H1 (cell line): ENCODE results near the gene VTI1B. TPM values are rescaled to one million over a fixed set of nuclear protein-coding genes. Genes with fewer than 3 reads are reported as not detected.

ENCODE experiments used
- CTCF ChIA-PET: fragments of 300-600 bp; sonication (Branson Sonifier 250); formaldehyde crosslinking; loops from one replicate; lab custom pipeline; 2021; ENCODE audit not compliant: partially characterized antibody; lab: Charles Lee
- POLR2A ChIA-PET: fragments of 300-600 bp; sonication (Branson Sonifier 250); formaldehyde crosslinking; loops from one replicate; lab custom pipeline; 2021; ENCODE audit warnings: inconsistent platforms; ENCODE audit not compliant: partially characterized antibody; lab: Charles Lee
- DNase-seq, 2 experiments: peaks; one replicate each; pipeline versions ENCODE4 v3.0.0 to v3.0.0-alpha.2; 2010 to 2022; ENCODE audit warnings: low spot score in 2 of 2, low read depth in 1 of 2, mixed read lengths in 1 of 2
- FAIRE-seq: peaks from 2 replicates; lab custom pipeline; 2011; peaks lifted over from hg19 to GRCh38; lab: Jason Lieb, UNC
- H2AFZ ChIP-seq: 2 replicates; pipeline ENCODE4 v1.8.1; 2012; ENCODE audit warnings: low read length, inconsistent platforms
- H2AK5ac ChIP-seq: 2 replicates; pipeline ENCODE4 v1.6.1; 2013; ENCODE audit warnings: low read depth, low read length
- H2BK120ac ChIP-seq: replicated peaks from 2 replicates; pipeline ENCODE3; 2013; ENCODE audit warnings: low read depth, low read length, inconsistent platforms
- H2BK12ac ChIP-seq: 2 replicates; pipeline ENCODE4 v1.6.1; 2013; ENCODE audit warnings: low read depth, low read length
- H2BK15ac ChIP-seq: 2 replicates; pipeline ENCODE4 v1.6.1; 2013; ENCODE audit warnings: low read length
- H2BK20ac ChIP-seq: 2 replicates; pipeline ENCODE4 v1.6.1; 2013; ENCODE audit warnings: low read length
- H2BK5ac ChIP-seq: 2 replicates; pipeline ENCODE4 v1.6.1; 2013; ENCODE audit warnings: low read depth, low read length
- H3K14ac ChIP-seq: 2 replicates; pipeline ENCODE4 v1.6.1; 2013; ENCODE audit warnings: inconsistent platforms; ENCODE audit not compliant: insufficient read length
- H3K18ac ChIP-seq: 2 replicates; pipeline ENCODE4 v1.6.1; 2013; ENCODE audit warnings: low read length; ENCODE audit errors: extremely low read depth
- H3K23ac ChIP-seq: 2 replicates; pipeline ENCODE4 v1.6.1; 2013; ENCODE audit warnings: inconsistent platforms; ENCODE audit not compliant: insufficient read length
- H3K23me2 ChIP-seq: 2 replicates; pipeline ENCODE4 v1.6.1; 2013; ENCODE audit warnings: low read depth, low read length
- H3K27ac ChIP-seq: 2 replicates; pipeline ENCODE4 v1.6.1; 2011; ENCODE audit warnings: low read depth, low read length, inconsistent platforms
- H3K27me3 ChIP-seq, 4 experiments: replicated peaks in 1 of 4; 1 replicate in 1 of 4; 2 replicates in 3 of 4; pipeline versions ENCODE4 v1.6.1 to v1.8.1; 2011 to 2013; ENCODE audit warnings: low read length in 3 of 4, mild to moderate bottlenecking in 3 of 4, inconsistent platforms in 2 of 4, mixed read lengths in 2 of 4, moderate library complexity in 1 of 4; ENCODE audit not compliant: control insufficient read depth in 3 of 4, insufficient read depth in 3 of 4; ENCODE audit errors: extremely low read depth in 1 of 4
- H3K36me3 ChIP-seq, 4 experiments: 2 replicates each; pipeline versions ENCODE4 v1.6.1 to v1.8.1; 2011 to 2013; ENCODE audit warnings: mild to moderate bottlenecking in 4 of 4, low read length in 3 of 4, moderate library complexity in 2 of 4, control low read depth in 1 of 4, inconsistent platforms in 1 of 4; ENCODE audit not compliant: insufficient read depth in 4 of 4, control insufficient read depth in 2 of 4
- H3K4ac ChIP-seq: replicated peaks from 2 replicates; pipeline ENCODE3; 2013; ENCODE audit warnings: low read length, low read depth, mixed read lengths, inconsistent platforms; ENCODE audit not compliant: insufficient read length
- H3K4me1 ChIP-seq, 4 experiments: replicated peaks in 1 of 4; 1 replicate in 1 of 4; 2 replicates in 3 of 4; pipeline versions ENCODE4 v1.6.1 to v1.8.1; 2011 to 2013; ENCODE audit warnings: low read length in 3 of 4, inconsistent platforms in 2 of 4, mixed read lengths in 1 of 4; ENCODE audit not compliant: insufficient read depth in 4 of 4, control insufficient read depth in 3 of 4
- H3K4me2 ChIP-seq, 2 experiments: 2 replicates each; pipeline versions ENCODE4 v1.6.1 to v1.8.1; 2011 to 2013; ENCODE audit warnings: low read depth in 2 of 2, low read length in 2 of 2, control low read depth in 1 of 2, inconsistent platforms in 1 of 2, mild to moderate bottlenecking in 1 of 2; ENCODE audit not compliant: insufficient read depth in 1 of 2
- H3K4me3 ChIP-seq, 4 experiments: fragments of 200-600, 300-600 bp in 1 of 4; sonication (generic), shearing (Covaris generic), sonication (Bioruptor Twin) in 1 of 4; 2 replicates each; pipeline versions ENCODE4 v1.5.1 to v1.8.1; 2011 to 2016; ENCODE audit warnings: low read length in 4 of 4, low read depth in 3 of 4, control low read depth in 2 of 4, inconsistent platforms in 2 of 4, mild to moderate bottlenecking in 2 of 4, mixed read lengths in 1 of 4, moderate library complexity in 1 of 4; ENCODE audit not compliant: insufficient read depth in 2 of 4; ENCODE audit errors: extremely low read depth in 1 of 4
- H3K56ac ChIP-seq: replicated peaks from 2 replicates; pipeline ENCODE3; 2013; ENCODE audit warnings: low read depth, mild to moderate bottlenecking, mixed read lengths, low read length, inconsistent platforms; ENCODE audit not compliant: insufficient read length
- H3K79me1 ChIP-seq: 2 replicates; pipeline ENCODE4 v1.6.1; 2013; ENCODE audit warnings: low read depth, low read length, control low read depth
- H3K79me2 ChIP-seq, 2 experiments: 2 replicates each; pipeline versions ENCODE4 v1.6.1 to v1.8.1; 2012 to 2013; ENCODE audit warnings: low read length in 2 of 2, mild to moderate bottlenecking in 2 of 2, inconsistent platforms in 1 of 2; ENCODE audit not compliant: insufficient read depth in 2 of 2, control insufficient read depth in 1 of 2
- H3K9ac ChIP-seq, 4 experiments: replicated peaks in 1 of 4; 1 replicate in 1 of 4; 2 replicates in 3 of 4; pipeline versions ENCODE4 v1.6.1 to v1.8.1; 2011 to 2013; ENCODE audit warnings: low read depth in 3 of 4, low read length in 3 of 4, control low read depth in 2 of 4, mild to moderate bottlenecking in 2 of 4, moderate library complexity in 2 of 4, inconsistent platforms in 1 of 4; ENCODE audit errors: extremely low read depth in 1 of 4
- H3K9me3 ChIP-seq, 2 experiments: 2 replicates each; pipeline versions ENCODE4 v1.6.1 to v1.8.1; 2012 to 2013; ENCODE audit warnings: mild to moderate bottlenecking in 2 of 2, moderate library complexity in 2 of 2, control low read depth in 1 of 2, inconsistent platforms in 1 of 2, low read depth in 1 of 2, low read length in 1 of 2, mixed read lengths in 1 of 2; ENCODE audit not compliant: insufficient read depth in 2 of 2
- H4K20me1 ChIP-seq, 2 experiments: replicated peaks in 1 of 2; 2 replicates each; pipeline versions ENCODE3 to v1.8.1; 2011 to 2013; ENCODE audit warnings: inconsistent platforms in 2 of 2, low read length in 2 of 2, mild to moderate bottlenecking in 1 of 2; ENCODE audit not compliant: insufficient read depth in 2 of 2, control insufficient read depth in 1 of 2
- H4K5ac ChIP-seq: 2 replicates; pipeline ENCODE4 v1.6.1; 2013; ENCODE audit warnings: low read length, low read depth, mixed read lengths, inconsistent platforms; ENCODE audit not compliant: insufficient read length
- H4K8ac ChIP-seq: 2 replicates; pipeline ENCODE4 v1.8.0; 2013; ENCODE audit warnings: mild to moderate bottlenecking, moderate library complexity, low read length, inconsistent platforms; ENCODE audit not compliant: insufficient read depth; ENCODE audit errors: extremely low read depth
- H4K91ac ChIP-seq: replicated peaks from 2 replicates; pipeline ENCODE3; 2013; ENCODE audit warnings: low read length, mixed read lengths, inconsistent platforms; ENCODE audit not compliant: insufficient read length
- ATF3 ChIP-seq: IDR thresholded peaks from 2 replicates; pipeline ENCODE4 v1.6.1; 2011; ENCODE audit warnings: low read depth, mild to moderate bottlenecking, low read length; ENCODE audit not compliant: insufficient read depth
- CHD2 ChIP-seq: IDR thresholded peaks from 2 replicates; pipeline ENCODE4 v1.6.1; 2012; ENCODE audit warnings: low read length, improper control_type of control experiment
- CTBP2 ChIP-seq: IDR thresholded peaks from 2 replicates; pipeline ENCODE4 v1.7.0; 2011; ENCODE audit warnings: borderline replicate concordance, mild to moderate bottlenecking, moderate library complexity, mixed read lengths, low read length; ENCODE audit not compliant: insufficient read depth, insufficient read length
- CTCF ChIP-seq, 3 experiments: IDR thresholded peaks; 1 replicate in 2 of 3; 2 replicates in 1 of 3; pipeline versions ENCODE4 v1.5.1 to v1.6.1; 2011; ENCODE audit warnings: low read length in 3 of 3, mild to moderate bottlenecking in 3 of 3, inconsistent platforms in 2 of 3, low read depth in 1 of 3, moderate library complexity in 1 of 3; ENCODE audit not compliant: insufficient read depth in 1 of 3; ENCODE audit errors: control extremely low read depth in 1 of 3
- HDAC2 ChIP-seq, 2 experiments: fragments of 300-600 bp in 1 of 2; sonication (generic) in 1 of 2; IDR thresholded peaks; 2 replicates each; pipeline ENCODE4 v1.6.1; 2011 to 2012; ENCODE audit warnings: low read depth in 2 of 2, low read length in 2 of 2, mild to moderate bottlenecking in 2 of 2, moderate library complexity in 2 of 2, borderline replicate concordance in 1 of 2, inconsistent platforms in 1 of 2
- KDM4A ChIP-seq: IDR thresholded peaks from one replicate; pipeline ENCODE4 v1.7.1; 2012; ENCODE audit warnings: low read depth, mild to moderate bottlenecking, moderate library complexity, low read length, inconsistent platforms; ENCODE audit not compliant: severe bottlenecking
- KDM5A ChIP-seq: fragments of 200-600 bp; IDR thresholded peaks from 2 replicates; pipeline ENCODE4 v1.7.1; 2012; ENCODE audit warnings: mild to moderate bottlenecking, low read length, inconsistent platforms, mixed read lengths
- NRF1 ChIP-seq: IDR thresholded peaks from 2 replicates; pipeline ENCODE4 v1.6.1; 2011; ENCODE audit warnings: mild to moderate bottlenecking, low read depth, low read length, improper control_type of control experiment
- SP2 ChIP-seq: IDR thresholded peaks from 2 replicates; pipeline ENCODE4 v1.6.1; 2012; ENCODE audit warnings: mild to moderate bottlenecking, low read length, inconsistent platforms
- TAF1 ChIP-seq: IDR thresholded peaks from 2 replicates; pipeline ENCODE4 v1.6.1; 2011; ENCODE audit warnings: mild to moderate bottlenecking, low read depth, low read length
- ZNF274 ChIP-seq: IDR thresholded peaks from 2 replicates; pipeline ENCODE4 v1.7.0; 2012; ENCODE audit warnings: low read length, borderline replicate concordance; ENCODE audit errors: extremely low read depth
- WGBS, 2 experiments: shearing (Covaris generic) in 1 of 2; methylation state at CpG; one replicate each; pipeline versions ENCODE4 v1.1.6 to v1.1.7; 2013 to 2015; ENCODE audit warnings: low lambda C conversion rate in 2 of 2, mixed read lengths in 2 of 2, inconsistent platforms in 1 of 2, low coverage in 1 of 2, missing lambda C conversion rate in 1 of 2; ENCODE audit not compliant: insufficient replicate concordance in 2 of 2, insufficient coverage in 1 of 2, insufficient read length in 1 of 2; ENCODE audit errors: extremely low coverage in 1 of 2, missing lambda C conversion rate in 1 of 2; 5-methylcytosine and 5-hydroxymethylcytosine counted together
- polyA plus RNA-seq, 7 experiments: library from polyadenylated mRNA; depleted of rRNA in 3 of 7; stranded (reverse) in 5 of 7; unstranded in 2 of 7; fragments of >200 nt in 5 of 7; fragments of 200-250 nt in 2 of 7; gene quantifications; 1 replicate in 5 of 7; 2 replicates in 1 of 7; 4 replicates in 1 of 7; pipeline versions ENCODE4 v1.2.1 to v1.2.3, GENCODE V29; 2011 to 2013; ENCODE audit warnings: missing spikeins in 2 of 7, mixed read lengths in 2 of 7
- total RNA-seq: library from RNA; stranded (reverse); fragmentation: NEBNext Ultra II Directional; extraction: Animal tissue kit (Norgen Biotek cat#: 25700); gene quantifications from 2 replicates; pipeline ENCODE4 v1.2.1, GENCODE V29; 2021

The VTI1B gene
- total and polyA plus RNA-seq, 2 of the 8 experiments (the other 6 are each of a cell fraction or from before 2014, with no cell fraction given) = 28.1 to 98.7 TPM

- no CpG with 5 or more reads among the region's 1 CpG for WGBS, 2 experiments
- Histone ChIP-seq H3K4ac (no peak overlapping the region), H3K23ac (no peak overlapping the region), H3K14ac (no peak overlapping the region), H3K9me3 (no peaks in the 10 kb centered on the region), H2BK15ac (no peak overlapping the region), H4K5ac (no peak overlapping the region), H2BK5ac (no peak overlapping the region), H3K56ac (no peak overlapping the region), H4K91ac (no peak overlapping the region), H4K20me1 (peaks cover 0 to under 1% of the 10 kb centered on the region in 2 experiments), H2BK120ac (no peak overlapping the region), H3K36me3 (peaks cover 2 to 27% (median 19%) of the 10 kb centered on the region in 4 experiments), H2AK5ac (no peak overlapping the region), H3K79me1 (no peaks in the 10 kb centered on the region), H3K79me2 (no peaks in the 10 kb centered on the region), H3K23me2 (no peaks in the 10 kb centered on the region), H3K4me1 (no peaks in the 10 kb centered on the region), H3K18ac (no peak overlapping the region), H2BK12ac (no peak overlapping the region), H3K9ac (no peak overlapping the region), H3K27me3 (no peaks in the 10 kb centered on the region), H2AFZ (no peak overlapping the region), H3K4me2 (no peak overlapping the region), H2BK20ac (no peak overlapping the region), H4K8ac (no peak overlapping the region), H3K27ac (no peak overlapping the region), H3K4me3 (no peak overlapping the region)
- FAIRE-seq (no peak), DNase-seq (no peak)
- ChIA-PET POLR2A (interaction anchor here (0.8 to 2.1 kb wide), 3 partner anchors 9 to 24 kb away, joined by 3 to 5 read pairs (median 3); partner anchors contain the start of gene ARG2), CTCF (interaction anchor here (0.6 to 3.5 kb wide), 13 partner anchors 10 to 73 kb away, joined by 3 to 9 read pairs (median 4); partner anchors contain the start of gene PIGH)
- TF ChIP-seq TAF1 (no peak), SP2 (no peak), ZNF274 (no peak), KDM4A (no peak), HDAC2 (IDR thresholded peaks at IDR 0.05; ENCODE audit: borderline replicate concordance in 1 of 2, low read depth in 2 of 2, low read length in 2 of 2) (no peak), ATF3 (no peak), KDM5A (no peak), NRF1 (no peak), CTBP2 (no peak), CTCF (IDR thresholded peaks at IDR 0.05; ENCODE audit: control extremely low read depth in 1 of 3, insufficient read depth in 1 of 3, low read depth in 1 of 3, low read length in 3 of 3) (no peak), CHD2 (no peak)
These were observed 30.7 kb downstream of the VTI1B start for GRCh38 chr14:67643713-67644112.
